IMR-90 (cell line): Measurements from ENCODE around the gene ZBTB7B. TPM values are rescaled to one million over a fixed set of nuclear protein-coding genes. Genes with fewer than 3 reads are reported as not detected.

Experiments used
- ATAC-seq: fragments of 200-7000 bp; cut with Tn5 transposase; 2 replicates; pipeline ENCODE4 v1.9.1; 2020; ENCODE audit warnings: low read depth, mild to moderate bottlenecking, moderate library complexity
- BruUV-seq: library from RNA; stranded (reverse); fragments of 400-500 nt; replicated peaks from 2 replicates; lab custom pipeline; 2021; lab: Mats Ljungman, UMichigan
- CTCF ChIA-PET: fragments of 300-600 bp; formaldehyde crosslinking; extraction: SDS; loops from one replicate; lab custom pipeline; 2021; ENCODE audit warnings: antibody characterized with exemption; lab: Yijun Ruan, JAX
- POLR2A ChIA-PET: fragments of 300-600 bp; sonication (Branson Sonifier 250); formaldehyde crosslinking; loops from one replicate; lab custom pipeline; 2022; ENCODE audit warnings: antibody characterized with exemption; ENCODE audit not compliant: unreplicated experiment; lab: Charles Lee
- DNase-seq: peaks from one replicate; pipeline ENCODE4 v3.0.0; 2013
- H2AFZ ChIP-seq: replicated peaks from 2 replicates; pipeline ENCODE3; 2013; ENCODE audit warnings: low read length, mild to moderate bottlenecking; ENCODE audit not compliant: poor library complexity
- H2AK5ac ChIP-seq: 2 replicates; pipeline ENCODE4 v1.6.1; 2013; ENCODE audit warnings: low read depth, low read length, inconsistent platforms
- H2AK9ac ChIP-seq: replicated peaks from 2 replicates; pipeline ENCODE3; 2013; ENCODE audit warnings: mild to moderate bottlenecking, low read depth, low read length, moderate library complexity; ENCODE audit not compliant: poor library complexity
- H2BK120ac ChIP-seq: 2 replicates; pipeline ENCODE4 v1.6.1; 2013; ENCODE audit warnings: low read depth, low read length, inconsistent platforms
- H2BK15ac ChIP-seq: 3 replicates; pipeline ENCODE4 v1.6.1; 2013; ENCODE audit warnings: low read depth, low read length, inconsistent platforms
- H2BK20ac ChIP-seq: 2 replicates; pipeline ENCODE4 v1.6.1; 2013; ENCODE audit warnings: low read depth, mild to moderate bottlenecking, inconsistent platforms, low read length, moderate library complexity
- H2BK5ac ChIP-seq: 2 replicates; pipeline ENCODE4 v1.6.1; 2013; ENCODE audit warnings: mild to moderate bottlenecking, low read depth, low read length, inconsistent platforms; ENCODE audit not compliant: poor library complexity, severe bottlenecking
- H3K14ac ChIP-seq: replicated peaks from 2 replicates; pipeline ENCODE4 v1.6.1; 2013; ENCODE audit warnings: low read depth, low read length, inconsistent platforms
- H3K18ac ChIP-seq: 2 replicates; pipeline ENCODE4 v1.6.1; 2013; ENCODE audit warnings: low read depth, low read length, control low read depth
- H3K23ac ChIP-seq: 2 replicates; pipeline ENCODE4 v1.6.1; 2013; ENCODE audit warnings: low read depth, low read length, inconsistent platforms
- H3K27ac ChIP-seq: 2 replicates; pipeline ENCODE4 v1.5.1; 2013; ENCODE audit warnings: mild to moderate bottlenecking, control low read depth, low read length; ENCODE audit not compliant: insufficient read depth
- H3K27me3 ChIP-seq: 2 replicates; pipeline ENCODE4 v1.6.1; 2013; ENCODE audit warnings: low read length; ENCODE audit not compliant: control insufficient read depth, insufficient read depth
- H3K36me3 ChIP-seq: 2 replicates; pipeline ENCODE4 v1.6.1; 2013; ENCODE audit warnings: low read length, mixed read lengths; ENCODE audit not compliant: control insufficient read depth, insufficient read depth
- H3K4ac ChIP-seq: 2 replicates; pipeline ENCODE4 v1.6.1; 2013; ENCODE audit warnings: low read depth, low read length, inconsistent platforms
- H3K4me1 ChIP-seq: 2 replicates; pipeline ENCODE4 v1.6.1; 2013; ENCODE audit warnings: low read length, mixed read lengths; ENCODE audit not compliant: control insufficient read depth, insufficient read depth
- H3K4me2 ChIP-seq: 2 replicates; pipeline ENCODE4 v1.6.1; 2013; ENCODE audit warnings: low read depth, mild to moderate bottlenecking, control low read depth, low read length, moderate library complexity
- H3K4me3 ChIP-seq: 2 replicates; pipeline ENCODE4 v1.5.1; 2013; ENCODE audit warnings: low read depth, mild to moderate bottlenecking, control low read depth, low read length, moderate library complexity; ENCODE audit not compliant: insufficient read depth
- H3K56ac ChIP-seq: 2 replicates; pipeline ENCODE4 v1.6.1; 2013; ENCODE audit warnings: low read length, inconsistent platforms; ENCODE audit not compliant: insufficient read depth; ENCODE audit errors: extremely low read depth
- H3K79me1 ChIP-seq, 2 experiments: 2 replicates each; pipeline ENCODE4 v1.6.1; 2013; ENCODE audit warnings: low read length in 2 of 2, inconsistent platforms in 1 of 2, low read depth in 1 of 2
- H3K9ac ChIP-seq: 2 replicates; pipeline ENCODE4 v1.6.1; 2013; ENCODE audit warnings: low read depth, low read length, control low read depth
- H3K9me1 ChIP-seq: 2 replicates; pipeline ENCODE4 v1.6.1; 2013; ENCODE audit warnings: low read length, inconsistent platforms; ENCODE audit not compliant: insufficient read depth
- H3K9me3 ChIP-seq: 2 replicates; pipeline ENCODE4 v1.6.1; 2013; ENCODE audit warnings: low read length; ENCODE audit not compliant: control insufficient read depth, insufficient read depth
- H4K20me1 ChIP-seq: 2 replicates; pipeline ENCODE4 v1.6.1; 2013; ENCODE audit warnings: low read length, inconsistent platforms; ENCODE audit not compliant: insufficient read depth
- H4K5ac ChIP-seq: 2 replicates; pipeline ENCODE4 v1.6.1; 2013; ENCODE audit warnings: mild to moderate bottlenecking, low read depth, low read length, control low read depth
- H4K8ac ChIP-seq, 2 experiments: 2 replicates each; pipeline ENCODE4 v1.6.1; 2013; ENCODE audit warnings: low read depth in 2 of 2, low read length in 2 of 2, control low read depth in 1 of 2, inconsistent platforms in 1 of 2
- H4K91ac ChIP-seq: 2 replicates; pipeline ENCODE4 v1.6.1; 2013; ENCODE audit warnings: low read depth, low read length, inconsistent platforms; ENCODE audit not compliant: insufficient read depth
- BHLHE40 ChIP-seq: fragments of 150-350 bp; IDR thresholded peaks from 2 replicates; pipeline ENCODE4 v1.6.1; 2016; ENCODE audit warnings: mild to moderate bottlenecking, low read depth, low read length
- CEBPB ChIP-seq: IDR thresholded peaks from 2 replicates; pipeline ENCODE4 v1.6.1; 2012; ENCODE audit warnings: low read depth, low read length, improper control_type of control experiment
- CHD1 ChIP-seq: IDR thresholded peaks from 2 replicates; pipeline ENCODE4 v1.6.1; 2012; ENCODE audit warnings: low read depth, low read length, improper control_type of control experiment
- CTCF ChIP-seq: conservative IDR thresholded peaks from 2 replicates; pipeline ENCODE4 v1.5.1; 2012; ENCODE audit warnings: mild to moderate bottlenecking, low read depth, low read length, improper control_type of control experiment
- ELK1 ChIP-seq: fragments of 150-350 bp; IDR thresholded peaks from 2 replicates; pipeline ENCODE4 v1.6.1; 2016; ENCODE audit warnings: low read depth, mild to moderate bottlenecking, low read length, moderate library complexity, borderline replicate concordance
- FOS ChIP-seq: fragments of 150-350 bp; IDR thresholded peaks from 2 replicates; pipeline ENCODE4 v1.6.1; 2016; ENCODE audit warnings: low read depth, low read length
- MAFK ChIP-seq: IDR thresholded peaks from 2 replicates; pipeline ENCODE4 v1.6.1; 2012; ENCODE audit warnings: low read depth, low read length, improper control_type of control experiment
- MAZ ChIP-seq: IDR thresholded peaks from 2 replicates; pipeline ENCODE4 v1.6.1; 2012; ENCODE audit warnings: low read depth, mild to moderate bottlenecking, low read length, improper control_type of control experiment, moderate library complexity, borderline replicate concordance
- MXI1 ChIP-seq: IDR thresholded peaks from 2 replicates; pipeline ENCODE4 v1.6.1; 2012; ENCODE audit warnings: low read depth, mild to moderate bottlenecking, low read length, moderate library complexity, borderline replicate concordance
- NFE2L2 ChIP-seq: fragments of 150-350 bp; IDR thresholded peaks from 2 replicates; pipeline ENCODE4 v1.6.1; 2016; ENCODE audit warnings: low read depth, mild to moderate bottlenecking, low read length
- POLR2A ChIP-seq: IDR thresholded peaks from 2 replicates; pipeline ENCODE4 v1.6.1; 2012; ENCODE audit warnings: mild to moderate bottlenecking, low read depth, low read length
- RAD21 ChIP-seq: IDR thresholded peaks from 2 replicates; pipeline ENCODE4 v1.6.1; 2012; ENCODE audit warnings: low read length, improper control_type of control experiment
- RCOR1 ChIP-seq: IDR thresholded peaks from 2 replicates; pipeline ENCODE4 v1.6.1; 2012; ENCODE audit warnings: mild to moderate bottlenecking, low read length, improper control_type of control experiment; ENCODE audit not compliant: insufficient replicate concordance
- RFX5 ChIP-seq: IDR thresholded peaks from 2 replicates; pipeline ENCODE4 v1.8.0; 2012; ENCODE audit warnings: low read depth, mild to moderate bottlenecking, low read length, moderate library complexity
- SMC3 ChIP-seq: fragments of 150-350 bp; IDR thresholded peaks from 2 replicates; pipeline ENCODE4 v1.6.1; 2016; ENCODE audit warnings: low read depth, mild to moderate bottlenecking, antibody characterized with exemption, low read length, moderate library complexity
- USF2 ChIP-seq: fragments of 150-350 bp; IDR thresholded peaks from 2 replicates; pipeline ENCODE4 v1.6.1; 2017; ENCODE audit warnings: mild to moderate bottlenecking, antibody characterized with exemption, low read length, low read depth
- WGBS, 2 experiments: methylation state at CpG; one replicate each; pipeline versions ENCODE4 v1.1.5 to v1.1.7; 2013; ENCODE audit warnings: missing lambda C conversion rate in 2 of 2; ENCODE audit not compliant: insufficient read length in 1 of 2; ENCODE audit errors: extremely low coverage in 2 of 2; 5-methylcytosine and 5-hydroxymethylcytosine counted together
- dilution Hi-C: fragments of 300-500 bp; cut with HindIII; formaldehyde crosslinking; loops from one replicate; pipeline ENCODE4 v1.14.3; 2018; ENCODE audit warnings: low sequenced_read_pairs; ENCODE audit not compliant: unreplicated experiment
- in situ Hi-C: fragments of 300-500 bp; cut with MboI; formaldehyde crosslinking; loops from 3 replicates; pipeline ENCODE4 v1.14.3; 2019; ENCODE audit warnings: low sequenced_read_pairs, inconsistent platforms, mixed read lengths
- intact Hi-C: fragments of 100-400 bp; cut with micrococcal nuclease; formaldehyde crosslinking; loops from 2 replicates; pipeline ENCODE4 v1.10.0; 2022
- polyA plus RNA-seq, 3 experiments: library from polyadenylated mRNA; depleted of rRNA; stranded (reverse); fragments of >200 nt; gene quantifications; 2 replicates each; pipeline ENCODE4 v1.2.3, GENCODE V29; 2012; ENCODE audit warnings: low replicate concordance in 1 of 3
- total RNA-seq: library from RNA; depleted of rRNA; stranded (reverse); fragments of >200 nt; gene quantifications from 2 replicates; pipeline ENCODE4 v1.2.3, GENCODE V29; 2012

The ZBTB7B gene
- total and polyA plus RNA-seq, 2 of the 4 experiments (the other 2 are of a cell fraction), result 7.7 to 17.4 TPM

GRCh38 chr1:154994591-154994990, 8.0 kb upstream of the ZBTB7B start:
- H3K4me2 ChIP-seq, result no peak overlapping the region
- H3K18ac ChIP-seq, result no peak overlapping the region
- WGBS, 2 experiments, result no CpG with 5 or more reads among the region's 3 CpGs
- no peak overlapping the region for H3K14ac ChIP-seq
- H3K4ac ChIP-seq, result no peak overlapping the region; the same call in 1 of the 2 replicates
- H3K9ac ChIP-seq, result no peak overlapping the region
- H2AFZ ChIP-seq, result no peak overlapping the region
- H4K8ac ChIP-seq, result no peak overlapping the region
- no peak for DNase-seq
- no peak overlapping the region for H2BK5ac ChIP-seq
- dilution Hi-C loops, result no loop called here
- intact Hi-C loops, result no loop called here
- CTCF ChIA-PET, result interaction anchor here (0.6 to 1.6 kb wide), 3 partner anchors 23 to 634 kb away, joined by 3 to 5 read pairs (median 4); no protein-coding TSS in a partner anchor
- H3K56ac ChIP-seq, result no peak overlapping the region
- in situ Hi-C loops, result no loop called here
- no peak overlapping the region for H3K27ac ChIP-seq
- H4K5ac ChIP-seq, result no peak overlapping the region; the same call in 1 of the 2 replicates
- H2AK5ac ChIP-seq, result no peak overlapping the region
- H3K9me1 ChIP-seq, result peaks cover 7% of the 10 kb centered on the region
- no peak for ATAC-seq
- peaks cover 4 to 15% of the 10 kb centered on the region in 2 experiments for H3K79me1 ChIP-seq
- no peak overlapping the region for H2BK120ac ChIP-seq
- peaks cover 7% of the 10 kb centered on the region for H3K4me1 ChIP-seq
- TF ChIP-seq BHLHE40 (no peak), SMC3 (no peak), CEBPB (no peak), FOS (no peak), USF2 (no peak), MAZ (no peak), CTCF (no peak), MXI1 (no peak), CHD1 (no peak), POLR2A (no peak), NFE2L2 (no peak), MAFK (no peak), RAD21 (no peak), RCOR1 (no peak), RFX5 (no peak), ELK1 (no peak)
- H3K4me3 ChIP-seq, result no peak overlapping the region
- peak overlapping the region; percentile 11 for H2AK9ac ChIP-seq
- H2BK20ac ChIP-seq, result no peak overlapping the region; the same call in 1 of the 2 replicates
- H2BK15ac ChIP-seq, result no peak overlapping the region
- no TSS peak for BruUV-seq
- no peaks in the 10 kb centered on the region for H3K9me3 ChIP-seq
- peak overlapping the region; percentile 53; the same call in 1 of the 2 replicates for H3K23ac ChIP-seq
- POLR2A ChIA-PET, result no interaction called here
- no peaks in the 10 kb centered on the region for H4K20me1 ChIP-seq
- no peaks in the 10 kb centered on the region for H3K27me3 ChIP-seq
- no peak overlapping the region for H4K91ac ChIP-seq
- H3K36me3 ChIP-seq, result peaks cover 9% of the 10 kb centered on the region
